Measurements from ENCODE around the gene ADNP.

The ADNP gene

GRCh38 chr20:50845566-50846215 lies 85.5 kb downstream of the ADNP start:
- DNase-seq, result no peak

- DNase-seq, result no peak
These were observed 86.7 kb downstream of the ADNP start for GRCh38 chr20:50844430-50845100.

GRCh38 chr20:50843331-50844276 lies 87.6 kb downstream of the ADNP start:
- DNase-seq, result no peak

GRCh38 chr20:50842821-50843220 lies 88.4 kb downstream of the ADNP start:
- DNase-seq, result no peak
